ENCODE measurements around the gene HMCN2.
"Not testable (repeated sequence)": the region's sequence is repeated elsewhere in the genome, so short reads cannot be mapped to it uniquely, and the experiment has no call there.

HMCN2 gene

GRCh38 chr9:130430232-130430631 is 164.7 kb downstream of the HMCN2 start:
- Histone ChIP-seq H3K27ac (no peak overlapping the region), H3K4me3 (no peak overlapping the region), H3K9ac (ENCODE audit: insufficient read length) (no peak overlapping the region), H3K9me3 (ENCODE audit: low read depth, low read length) (no peaks in the 10 kb centered on the region), H3K36me3 (ENCODE audit: insufficient read depth, low read length) (no peaks in the 10 kb centered on the region)
- TF ChIP-seq POLR2AphosphoS5 (IDR thresholded peaks at IDR 0.05; ENCODE audit: borderline replicate concordance, low read depth, low read length) (no peak), EZH2 (IDR thresholded peaks at IDR 0.05) (no peak), FOXP2 (optimal IDR thresholded peaks at IDR 0.05; ENCODE audit: control extremely low read depth, extremely low read length, insufficient read depth) (no peak)
- DNase-seq (ENCODE audit: low read depth, low spot score): no peak

GRCh38 chr9:130430734-130431535 is 165.4 kb downstream of the HMCN2 start:
- Histone ChIP-seq H3K9ac (ENCODE audit: insufficient read length) (no peak overlapping the region), H3K36me3 (ENCODE audit: insufficient read depth, low read length) (no peaks in the 10 kb centered on the region), H3K9me3 (ENCODE audit: low read depth, low read length) (no peaks in the 10 kb centered on the region), H3K27ac (no peak overlapping the region), H3K4me3 (no peak overlapping the region)
- TF ChIP-seq FOXP2 (optimal IDR thresholded peaks at IDR 0.05; ENCODE audit: control extremely low read depth, extremely low read length, insufficient read depth): no peak
- TF ChIP-seq POLR2AphosphoS5 (IDR thresholded peaks at IDR 0.05; ENCODE audit: borderline replicate concordance, low read depth, low read length): no peak
- no peak for TF ChIP-seq EZH2 (IDR thresholded peaks at IDR 0.05)
- no peak for DNase-seq (ENCODE audit: low read depth, low spot score)

- DNase-seq (ENCODE audit: low read depth, low spot score): no peak
- H3K9me3 ChIP-seq (ENCODE audit: low read depth, low read length): no peaks in the 10 kb centered on the region
- no peak overlapping the region for H3K4me3 ChIP-seq
- H3K27ac ChIP-seq: no peak overlapping the region
- H3K36me3 ChIP-seq (ENCODE audit: insufficient read depth, low read length): no peaks in the 10 kb centered on the region
- TF ChIP-seq EZH2 (IDR thresholded peaks at IDR 0.05): no peak
- no peak for TF ChIP-seq POLR2AphosphoS5 (IDR thresholded peaks at IDR 0.05; ENCODE audit: borderline replicate concordance, low read depth, low read length)
- TF ChIP-seq FOXP2 (optimal IDR thresholded peaks at IDR 0.05; ENCODE audit: control extremely low read depth, extremely low read length, insufficient read depth): no peak
- no peak overlapping the region for H3K9ac ChIP-seq (ENCODE audit: insufficient read length)
Observed at GRCh38 chr9:130431536-130432303, 166.2 kb downstream of the HMCN2 start.

- H3K4me3 ChIP-seq: no peak overlapping the region
Observed at GRCh38 chr9:130432362-130432761, 166.8 kb downstream of the HMCN2 start.

GRCh38 chr9:130432796-130433167 is 167.2 kb downstream of the HMCN2 start:
- no peak for TF ChIP-seq FOXP2 (optimal IDR thresholded peaks at IDR 0.05; ENCODE audit: control extremely low read depth, extremely low read length, insufficient read depth)
- TF ChIP-seq EZH2 (IDR thresholded peaks at IDR 0.05): no peak
- no peak for TF ChIP-seq POLR2AphosphoS5 (IDR thresholded peaks at IDR 0.05; ENCODE audit: borderline replicate concordance, low read depth, low read length)
- no peak overlapping the region for H3K27ac ChIP-seq
- H3K9ac ChIP-seq (ENCODE audit: insufficient read length): no peak overlapping the region
- H3K4me3 ChIP-seq: peak overlapping the region; percentile 76
- DNase-seq (ENCODE audit: low read depth, low spot score): no peak
- H3K9me3 ChIP-seq (ENCODE audit: low read depth, low read length): no peaks in the 10 kb centered on the region
- H3K36me3 ChIP-seq (ENCODE audit: insufficient read depth, low read length): no peaks in the 10 kb centered on the region

More at GRCh38 chr9:130432362-130432761, 166.8 kb downstream of the HMCN2 start:
- DNase-seq (ENCODE audit: low read depth, low spot score): no peak
- Histone ChIP-seq H3K9me3 (ENCODE audit: low read depth, low read length) (no peaks in the 10 kb centered on the region), H3K27ac (no peak overlapping the region), H3K36me3 (ENCODE audit: insufficient read depth, low read length) (no peaks in the 10 kb centered on the region), H3K9ac (ENCODE audit: insufficient read length) (no peak overlapping the region)
- TF ChIP-seq EZH2 (IDR thresholded peaks at IDR 0.05): no peak
- no peak for TF ChIP-seq POLR2AphosphoS5 (IDR thresholded peaks at IDR 0.05; ENCODE audit: borderline replicate concordance, low read depth, low read length)
- TF ChIP-seq FOXP2 (optimal IDR thresholded peaks at IDR 0.05; ENCODE audit: control extremely low read depth, extremely low read length, insufficient read depth): no peak

- no peak overlapping the region for H3K27ac ChIP-seq
- H3K9ac ChIP-seq (ENCODE audit: insufficient read length): no peak overlapping the region
- no peak for DNase-seq (ENCODE audit: low read depth, low spot score)
- no peaks in the 10 kb centered on the region for H3K36me3 ChIP-seq (ENCODE audit: insufficient read depth, low read length)
- H3K9me3 ChIP-seq (ENCODE audit: low read depth, low read length): no peaks in the 10 kb centered on the region
- TF ChIP-seq EZH2 (IDR thresholded peaks at IDR 0.05) (no peak), FOXP2 (optimal IDR thresholded peaks at IDR 0.05; ENCODE audit: control extremely low read depth, extremely low read length, insufficient read depth) (no peak), POLR2AphosphoS5 (IDR thresholded peaks at IDR 0.05; ENCODE audit: borderline replicate concordance, low read depth, low read length) (no peak)
- H3K4me3 ChIP-seq: peak overlapping the region; percentile 76
Observed at GRCh38 chr9:130433168-130433946, 167.8 kb downstream of the HMCN2 start.

GRCh38 chr9:130433947-130434262 is 168.3 kb downstream of the HMCN2 start:
- peak overlapping the region; percentile 76; the same call in 1 of the 2 replicates for H3K4me3 ChIP-seq

GRCh38 chr9:130434656-130435055 is 169.1 kb downstream of the HMCN2 start:
- H3K9me3 ChIP-seq (ENCODE audit: low read depth, low read length); DNase-seq (ENCODE audit: low read depth, low spot score); H3K9ac ChIP-seq (ENCODE audit: insufficient read length): not testable (repeated sequence)

More at GRCh38 chr9:130433947-130434262, 168.3 kb downstream of the HMCN2 start:
- no peak overlapping the region for H3K27ac ChIP-seq
- H3K36me3 ChIP-seq (ENCODE audit: insufficient read depth, low read length): no peaks in the 10 kb centered on the region
- H3K9me3 ChIP-seq (ENCODE audit: low read depth, low read length): no peaks in the 10 kb centered on the region
- DNase-seq (ENCODE audit: low read depth, low spot score): no peak
- no peak overlapping the region for H3K9ac ChIP-seq (ENCODE audit: insufficient read length)
- no peak for TF ChIP-seq EZH2 (IDR thresholded peaks at IDR 0.05)
- TF ChIP-seq FOXP2 (optimal IDR thresholded peaks at IDR 0.05; ENCODE audit: control extremely low read depth, extremely low read length, insufficient read depth): no peak
- TF ChIP-seq POLR2AphosphoS5 (IDR thresholded peaks at IDR 0.05; ENCODE audit: borderline replicate concordance, low read depth, low read length): no peak

More at GRCh38 chr9:130434656-130435055, 169.1 kb downstream of the HMCN2 start:
- H3K4me3 ChIP-seq; H3K36me3 ChIP-seq (ENCODE audit: insufficient read depth, low read length); H3K27ac ChIP-seq: not testable (repeated sequence)
